Measurements from ENCODE around the gene DLGAP4. TPM values are rescaled to one million over a fixed set of nuclear protein-coding genes. Genes with fewer than 3 reads are reported as not detected.

Gene DLGAP4
- total and polyA plus RNA-seq, 2 of the 13 experiments (the other 11 are each of a cell fraction or from before 2014, with no cell fraction given): 15.2 to 26.7 TPM

- no peak for TF ChIP-seq ZNF646 (CRISPR knock-in tag; IDR thresholded peaks at IDR 0.05)
- TF ChIP-seq DMTF1 (CRISPR knock-in tag; IDR thresholded peaks at IDR 0.05): no peak
- TF ChIP-seq TBX3 (IDR thresholded peaks at IDR 0.05; ENCODE audit: borderline replicate concordance): no peak
Measured at GRCh38 chr20:36373089-36373488, 67.0 kb downstream of the DLGAP4 start (continued).

GRCh38 chr20:36374995-36375394 lies 68.9 kb downstream of the DLGAP4 start:
- Histone ChIP-seq H3K27me3 (ENCODE audit: control insufficient read depth in 1 of 2, insufficient read depth in 2 of 2, low read length in 2 of 2) (peaks cover 7 to 22% of the 10 kb centered on the region in 2 experiments; a peak in 4 of 5 replicates), H3K4me3 (replicated peaks in 1 of 3; ENCODE audit: insufficient read depth in 1 of 3, low read depth in 2 of 3, low read length in 3 of 3) (no peak overlapping the region), H3K36me3 (replicated peaks in 1 of 2; ENCODE audit: control insufficient read depth in 1 of 2, insufficient read depth in 2 of 2, low read length in 2 of 2) (no peaks in the 10 kb centered on the region), H3K9me3 (ENCODE audit: low read length) (no peaks in the 10 kb centered on the region), H3K4me2 (ENCODE audit: low read depth, low read length) (no peak overlapping the region), H3K9ac (ENCODE audit: insufficient read depth, low read depth, low read length) (no peak overlapping the region), H2AFZ (ENCODE audit: low read length) (no peak overlapping the region), H3K4me1 (ENCODE audit: insufficient read depth, low read length) (no peaks in the 10 kb centered on the region), H4K20me1 (ENCODE audit: insufficient read depth, low read length) (no peaks in the 10 kb centered on the region; the same call in 1 of the 2 replicates), H3K27ac (ENCODE audit: extremely low read length, insufficient read depth, low read length) (no peak overlapping the region), H3K79me2 (ENCODE audit: insufficient read depth, low read length) (no peaks in the 10 kb centered on the region)
- FAIRE-seq (peak; percentile 4), DNase-seq (ENCODE audit: low spot score) (no peak), ATAC-seq (peak; percentile 46)
- intact Hi-C loops (cut with micrococcal nuclease; ENCODE audit: unreplicated experiment): no loop called here
- BruUV-seq (replicated peaks): no TSS peak
- ChIA-PET CTCF (ENCODE audit: low intra/inter-chr PET ratio, low total read pairs) (no interaction called here), POLR2A (no interaction called here)
- WGBS (ENCODE audit: low lambda C conversion rate): 36% methylated on average over 4 of the region's 4 CpGs
- in situ Hi-C loops (cut with HindIII; ENCODE audit: extremely low pct_ligation_motif_present, low pct_unique_long_range_greater_than_20kb): no loop called here
- TF ChIP-seq THAP8 (CRISPR knock-in tag; IDR thresholded peaks at IDR 0.05; ENCODE audit: borderline replicate concordance) (no peak), RBM22 (optimal IDR thresholded peaks at IDR 0.05; ENCODE audit: low read length) (no peak), ZNF710 (CRISPR knock-in tag; IDR thresholded peaks at IDR 0.05; ENCODE audit: borderline replicate concordance) (no peak), TMF1 (CRISPR knock-in tag; IDR thresholded peaks at IDR 0.05; ENCODE audit: low read depth) (no peak), ZNF7 (CRISPR knock-in tag; IDR thresholded peaks at IDR 0.05) (no peak), KLF12 (CRISPR knock-in tag; IDR thresholded peaks at IDR 0.05; ENCODE audit: borderline replicate concordance) (no peak), SALL1 (CRISPR knock-in tag; IDR thresholded peaks at IDR 0.05) (no peak), CEBPG (CRISPR knock-in tag; IDR thresholded peaks at IDR 0.05) (no peak), TCF7L2 (IDR thresholded peaks at IDR 0.05; ENCODE audit: low read depth, low read length) (no peak), RFXANK (CRISPR knock-in tag; IDR thresholded peaks at IDR 0.05) (no peak)

Measured in HepG2 (cell line).